ENCODE results near the gene XPNPEP1. TPM values are rescaled to one million over a fixed set of nuclear protein-coding genes. Genes with fewer than 3 reads are reported as not detected.

The XPNPEP1 gene
- total RNA-seq, 1 donor from 2014 or later: 45.2 TPM

- no peaks in the 10 kb centered on the region for H3K36me3 ChIP-seq
These were observed 33.3 kb upstream of the XPNPEP1 start for GRCh38 chr10:109956454-109957091.

GRCh38 chr10:109953766-109954165, 30.5 kb upstream of the XPNPEP1 start:
- peak; percentile 51 for ATAC-seq
- no peak for DNase-seq
- Histone ChIP-seq H3K4me1 (no peaks in the 10 kb centered on the region), H3K36me3 (no peaks in the 10 kb centered on the region), H3K27ac (no peak overlapping the region), H3K4me3 (no peak overlapping the region), H3K9me3 (no peaks in the 10 kb centered on the region), H3K27me3 (no peaks in the 10 kb centered on the region)
- intact Hi-C loops (cut with DNase I): no loop called here
- TF ChIP-seq, protein P1, sequence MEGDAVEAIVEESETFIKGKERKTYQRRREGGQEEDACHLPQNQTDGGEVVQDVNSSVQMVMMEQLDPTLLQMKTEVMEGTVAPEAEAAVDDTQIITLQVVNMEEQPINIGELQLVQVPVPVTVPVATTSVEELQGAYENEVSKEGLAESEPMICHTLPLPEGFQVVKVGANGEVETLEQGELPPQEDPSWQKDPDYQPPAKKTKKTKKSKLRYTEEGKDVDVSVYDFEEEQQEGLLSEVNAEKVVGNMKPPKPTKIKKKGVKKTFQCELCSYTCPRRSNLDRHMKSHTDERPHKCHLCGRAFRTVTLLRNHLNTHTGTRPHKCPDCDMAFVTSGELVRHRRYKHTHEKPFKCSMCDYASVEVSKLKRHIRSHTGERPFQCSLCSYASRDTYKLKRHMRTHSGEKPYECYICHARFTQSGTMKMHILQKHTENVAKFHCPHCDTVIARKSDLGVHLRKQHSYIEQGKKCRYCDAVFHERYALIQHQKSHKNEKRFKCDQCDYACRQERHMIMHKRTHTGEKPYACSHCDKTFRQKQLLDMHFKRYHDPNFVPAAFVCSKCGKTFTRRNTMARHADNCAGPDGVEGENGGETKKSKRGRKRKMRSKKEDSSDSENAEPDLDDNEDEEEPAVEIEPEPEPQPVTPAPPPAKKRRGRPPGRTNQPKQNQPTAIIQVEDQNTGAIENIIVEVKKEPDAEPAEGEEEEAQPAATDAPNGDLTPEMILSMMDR (IDR thresholded peaks at IDR 0.05): no peak

More at GRCh38 chr10:109956454-109957091, 33.3 kb upstream of the XPNPEP1 start:
- Histone ChIP-seq H3K27me3 (no peaks in the 10 kb centered on the region), H3K27ac (no peak overlapping the region), H3K9me3 (no peaks in the 10 kb centered on the region), H3K4me1 (no peaks in the 10 kb centered on the region), H3K4me3 (no peak overlapping the region)
- DNase-seq (no peak), ATAC-seq (peak; percentile 80)
- intact Hi-C loops (cut with DNase I): no loop called here
- TF ChIP-seq, protein P1 (IDR thresholded peaks at IDR 0.05): peak; percentile 50

GRCh38 chr10:109952526-109952925, 29.2 kb upstream of the XPNPEP1 start:
- intact Hi-C loops (cut with DNase I): no loop called here
- DNase-seq: no peak
- no peaks in the 10 kb centered on the region for H3K36me3 ChIP-seq
- TF ChIP-seq, protein P1 (IDR thresholded peaks at IDR 0.05): no peak
- H3K27me3 ChIP-seq: no peaks in the 10 kb centered on the region
- H3K4me3 ChIP-seq: no peak overlapping the region
- no peaks in the 10 kb centered on the region for H3K9me3 ChIP-seq
- H3K4me1 ChIP-seq: no peaks in the 10 kb centered on the region
- ATAC-seq: no peak
- no peak overlapping the region for H3K27ac ChIP-seq

GRCh38 chr10:109947111-109947920, 24.0 kb upstream of the XPNPEP1 start:
- no peak overlapping the region for H3K4me3 ChIP-seq
- no peaks in the 10 kb centered on the region for H3K36me3 ChIP-seq
- no peak for DNase-seq
- no peaks in the 10 kb centered on the region for H3K27me3 ChIP-seq
- TF ChIP-seq, protein P1 (IDR thresholded peaks at IDR 0.05): no peak
- intact Hi-C loops (cut with DNase I): no loop called here
- H3K27ac ChIP-seq: no peak overlapping the region
- no peaks in the 10 kb centered on the region for H3K9me3 ChIP-seq
- ATAC-seq: peak; percentile 65
- H3K4me1 ChIP-seq: peaks cover 4% of the 10 kb centered on the region

GRCh38 chr10:109946680-109947079, 23.4 kb upstream of the XPNPEP1 start:
- intact Hi-C loops (cut with DNase I): no loop called here
- no peaks in the 10 kb centered on the region for H3K27me3 ChIP-seq
- no peak overlapping the region for H3K4me3 ChIP-seq
- H3K27ac ChIP-seq: no peak overlapping the region
- DNase-seq (no peak), ATAC-seq (peak; percentile 36)
- peaks cover 4% of the 10 kb centered on the region for H3K4me1 ChIP-seq
- TF ChIP-seq, protein P1 (IDR thresholded peaks at IDR 0.05): no peak
- H3K36me3 ChIP-seq: no peaks in the 10 kb centered on the region
- no peaks in the 10 kb centered on the region for H3K9me3 ChIP-seq

Measured in upper lobe of right lung (tissue), 1 donor.